Endodermal cell (in vitro differentiated cells): Measurements from ENCODE around the gene MS4A10. TPM values are rescaled to one million over a fixed set of nuclear protein-coding genes. Genes with fewer than 3 reads are reported as not detected.

Source experiments
- DNase-seq: peaks from one replicate; pipeline ENCODE4 v3.0.0-alpha.2; 2017
- H3K27ac ChIP-seq: 2 replicates; pipeline ENCODE4 v1.5.1; 2013; ENCODE audit warnings: mild to moderate bottlenecking, low read depth, low read length, moderate library complexity
- H3K27me3 ChIP-seq: 2 replicates; pipeline ENCODE4 v1.6.1; 2013; ENCODE audit warnings: mild to moderate bottlenecking, low read length, moderate library complexity; ENCODE audit not compliant: insufficient read depth, control insufficient read depth, poor library complexity, severe bottlenecking
- H3K36me3 ChIP-seq: 2 replicates; pipeline ENCODE4 v1.7.0; 2013; ENCODE audit warnings: mild to moderate bottlenecking, low read length, moderate library complexity; ENCODE audit not compliant: control insufficient read depth, insufficient read depth
- H3K4me1 ChIP-seq: one replicate; pipeline ENCODE4 v1.7.0; 2013; ENCODE audit warnings: low read length; ENCODE audit not compliant: control insufficient read depth, insufficient read depth
- H3K4me3 ChIP-seq: 2 replicates; pipeline ENCODE4 v1.5.1; 2013; ENCODE audit warnings: mild to moderate bottlenecking, low read length, moderate library complexity
- H3K9ac ChIP-seq: 2 replicates; pipeline ENCODE4 v1.6.1; 2013; ENCODE audit warnings: mild to moderate bottlenecking, low read length, moderate library complexity; ENCODE audit not compliant: poor library complexity, severe bottlenecking; ENCODE audit errors: extremely low read depth
- H3K9me3 ChIP-seq: 2 replicates; pipeline ENCODE4 v1.6.1; 2013; ENCODE audit warnings: mild to moderate bottlenecking, low read length, moderate library complexity; ENCODE audit not compliant: control insufficient read depth
- H3K27ac Mint-ChIP-seq: 2 replicates; pipeline ENCODE4 v1.8.0; 2020; ENCODE audit warnings: mixed read lengths
- H3K27me3 Mint-ChIP-seq: 2 replicates; pipeline ENCODE4 v1.8.0; 2021; ENCODE audit warnings: mild to moderate bottlenecking, mixed read lengths; ENCODE audit not compliant: insufficient read depth
- H3K36me3 Mint-ChIP-seq: 2 replicates; pipeline ENCODE4 v1.8.0; 2020; ENCODE audit warnings: low read depth, mixed read lengths
- H3K4me1 Mint-ChIP-seq: 2 replicates; pipeline ENCODE4 v1.8.0; 2020; ENCODE audit warnings: mixed read lengths
- H3K4me3 Mint-ChIP-seq: 2 replicates; pipeline ENCODE4 v1.8.0; 2020; ENCODE audit warnings: mild to moderate bottlenecking, moderate library complexity, mixed read lengths
- H3K9me3 Mint-ChIP-seq: 2 replicates; pipeline ENCODE4 v1.8.0; 2020; ENCODE audit warnings: mild to moderate bottlenecking, mixed read lengths
- WGBS, 2 experiments: methylation state at CpG; one replicate each; pipeline versions ENCODE4 v1.1.5 to v1.1.7; 2013; ENCODE audit warnings: missing lambda C conversion rate in 2 of 2, mixed read lengths in 1 of 2; ENCODE audit not compliant: insufficient coverage in 1 of 2, insufficient read length in 1 of 2; 5-methylcytosine and 5-hydroxymethylcytosine counted together
- total RNA-seq, 2 donors: library from RNA; stranded (reverse); fragmentation: NEBNext Ultra II Directional in 1 of 2; extraction: Animal tissue kit (Norgen Biotek cat#: 25700) in 1 of 2; gene quantifications; 2 replicates in 1 of 2; 3 replicates in 1 of 2; pipeline ENCODE4 v1.2.1, GENCODE V29; 2021
- TF ChIP-seq, protein P1 (sequence below): fragments of 200-600 bp; sonication (generic); conservative IDR thresholded peaks from 2 replicates; pipeline ENCODE4 v1.5.0; 2021; ENCODE audit warnings: antibody characterized with exemption, mild to moderate bottlenecking

MS4A10 gene
- total RNA-seq, 2 donors from 2014 or later: not detected

DNA sequence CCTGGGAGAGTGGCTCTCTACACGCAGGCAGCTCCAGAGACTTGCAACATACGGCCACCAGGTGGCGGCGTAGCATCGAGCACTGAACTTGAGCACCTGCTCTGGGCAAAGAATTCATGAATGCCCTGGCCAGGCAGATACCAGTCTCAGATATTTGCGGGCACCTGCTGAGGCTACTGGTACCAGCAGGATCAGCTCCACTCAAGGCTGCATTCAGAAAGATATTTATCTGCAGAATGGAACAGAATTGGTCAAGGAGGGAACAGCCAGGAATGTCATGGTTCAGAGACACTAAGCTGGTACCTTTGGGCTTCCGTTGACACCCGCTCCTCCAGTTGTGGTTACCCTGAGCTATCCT, 46.0 kb downstream of the MS4A10 start:
- Histone ChIP-seq H3K27ac (no peak overlapping the region), H3K4me3 (no peak overlapping the region), H3K9me3 (no peaks in the 10 kb centered on the region), H3K4me1 (no peaks in the 10 kb centered on the region), H3K27me3 (peaks cover 34% of the 10 kb centered on the region), H3K9ac (no peak overlapping the region), H3K36me3 (no peaks in the 10 kb centered on the region)
- Mint-ChIP-seq H3K4me3 (no peak overlapping the region), H3K36me3 (no peaks in the 10 kb centered on the region), H3K9me3 (no peaks in the 10 kb centered on the region), H3K4me1 (no peaks in the 10 kb centered on the region), H3K27ac (no peak overlapping the region), H3K27me3 (peaks cover 36% of the 10 kb centered on the region)
- DNase-seq: peak; percentile 91
- WGBS, 2 experiments: 22 to 24% methylated on average over 8 of the region's 8 CpGs
- TF ChIP-seq, protein P1, sequence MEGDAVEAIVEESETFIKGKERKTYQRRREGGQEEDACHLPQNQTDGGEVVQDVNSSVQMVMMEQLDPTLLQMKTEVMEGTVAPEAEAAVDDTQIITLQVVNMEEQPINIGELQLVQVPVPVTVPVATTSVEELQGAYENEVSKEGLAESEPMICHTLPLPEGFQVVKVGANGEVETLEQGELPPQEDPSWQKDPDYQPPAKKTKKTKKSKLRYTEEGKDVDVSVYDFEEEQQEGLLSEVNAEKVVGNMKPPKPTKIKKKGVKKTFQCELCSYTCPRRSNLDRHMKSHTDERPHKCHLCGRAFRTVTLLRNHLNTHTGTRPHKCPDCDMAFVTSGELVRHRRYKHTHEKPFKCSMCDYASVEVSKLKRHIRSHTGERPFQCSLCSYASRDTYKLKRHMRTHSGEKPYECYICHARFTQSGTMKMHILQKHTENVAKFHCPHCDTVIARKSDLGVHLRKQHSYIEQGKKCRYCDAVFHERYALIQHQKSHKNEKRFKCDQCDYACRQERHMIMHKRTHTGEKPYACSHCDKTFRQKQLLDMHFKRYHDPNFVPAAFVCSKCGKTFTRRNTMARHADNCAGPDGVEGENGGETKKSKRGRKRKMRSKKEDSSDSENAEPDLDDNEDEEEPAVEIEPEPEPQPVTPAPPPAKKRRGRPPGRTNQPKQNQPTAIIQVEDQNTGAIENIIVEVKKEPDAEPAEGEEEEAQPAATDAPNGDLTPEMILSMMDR: peak; percentile 97

DNA sequence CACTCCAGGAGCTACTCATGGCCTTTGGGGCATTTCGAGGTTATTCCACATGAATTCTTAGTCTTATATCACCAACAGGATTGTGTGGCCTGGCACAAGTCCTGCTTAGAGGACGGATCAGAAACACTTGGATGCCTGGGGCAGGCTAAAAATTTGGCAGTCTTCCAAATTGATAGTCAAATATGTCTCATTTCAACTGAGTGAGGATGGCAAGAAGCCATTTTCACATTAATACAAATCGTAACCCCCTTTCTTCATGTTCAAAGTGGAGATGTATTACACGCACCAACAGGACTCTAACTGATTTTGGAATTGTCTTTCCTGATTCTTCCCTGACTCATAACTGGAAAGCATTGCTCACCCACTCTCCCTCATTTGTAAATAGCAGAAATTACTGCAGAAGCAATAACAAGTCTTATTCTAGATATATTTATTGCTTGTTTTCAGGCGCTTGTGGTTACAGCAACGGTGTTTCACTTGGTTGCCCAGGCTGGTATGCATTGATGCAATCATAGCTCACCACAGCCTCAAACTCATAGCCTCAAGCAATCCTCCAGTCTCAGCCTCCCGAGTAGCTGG, 46.5 kb downstream of the MS4A10 start:
- Histone ChIP-seq H3K27ac (no peak overlapping the region), H3K9me3 (no peaks in the 10 kb centered on the region), H3K9ac (no peak overlapping the region), H3K27me3 (peaks cover 34% of the 10 kb centered on the region), H3K4me1 (no peaks in the 10 kb centered on the region), H3K36me3 (no peaks in the 10 kb centered on the region), H3K4me3 (no peak overlapping the region)
- Mint-ChIP-seq H3K36me3 (no peaks in the 10 kb centered on the region), H3K27me3 (peaks cover 36% of the 10 kb centered on the region), H3K9me3 (no peaks in the 10 kb centered on the region), H3K27ac (no peak overlapping the region), H3K4me3 (no peak overlapping the region), H3K4me1 (no peaks in the 10 kb centered on the region)
- no peak for DNase-seq
- 20 to 69% methylated on average over 2 to 7 of the region's 7 CpGs for WGBS, 2 experiments
- TF ChIP-seq, protein P1: no peak

DNA sequence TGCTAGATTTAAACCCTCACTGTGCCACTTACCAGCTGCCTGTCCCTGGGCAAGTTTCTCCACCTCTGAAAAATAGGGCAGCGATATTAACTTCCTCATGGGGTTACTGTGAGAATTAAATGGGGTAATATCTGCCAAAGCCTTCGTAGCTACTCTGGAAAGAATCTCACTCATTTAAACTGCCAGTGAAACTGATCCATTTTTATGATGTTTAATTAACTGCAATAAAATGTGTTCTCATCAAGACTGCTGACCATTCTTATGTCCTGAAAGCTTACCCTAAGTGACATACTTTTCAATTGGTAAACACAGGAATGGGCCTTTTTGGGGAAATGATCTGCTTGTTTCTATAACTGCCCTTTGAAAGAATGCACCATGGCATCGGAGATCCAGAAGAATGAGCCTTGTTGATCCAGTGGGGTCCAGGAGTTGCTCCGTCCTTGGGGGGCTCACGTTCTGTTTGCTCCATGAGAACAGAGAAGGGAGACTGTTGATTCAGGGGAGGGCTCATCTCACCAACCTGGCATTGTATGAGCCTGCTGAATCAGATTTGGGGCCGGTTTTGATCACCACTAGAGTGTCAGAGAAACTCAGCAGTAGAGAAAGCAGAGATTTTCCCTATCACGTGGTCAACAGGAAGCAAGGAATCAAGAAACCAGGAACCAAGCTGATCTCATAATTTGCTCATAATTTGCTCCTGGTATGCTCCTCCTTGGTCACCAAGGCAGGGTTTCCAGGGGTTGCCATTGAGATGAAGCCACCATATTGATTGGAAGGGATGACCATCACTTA, 49.8 kb downstream of the MS4A10 start:
- H3K4me1 ChIP-seq: peaks cover 6% of the 10 kb centered on the region
- 65 to 79% methylated on average over 5 to 7 of the region's 7 CpGs for WGBS, 2 experiments
- no peak overlapping the region for H3K27ac ChIP-seq
- Mint-ChIP-seq H3K4me1 (peaks cover 12% of the 10 kb centered on the region), H3K27ac (no peak overlapping the region), H3K36me3 (no peaks in the 10 kb centered on the region), H3K27me3 (peaks cover 40% of the 10 kb centered on the region), H3K9me3 (no peaks in the 10 kb centered on the region), H3K4me3 (no peak overlapping the region)
- H3K9me3 ChIP-seq: no peaks in the 10 kb centered on the region
- no peak overlapping the region for H3K4me3 ChIP-seq
- H3K9ac ChIP-seq: no peak overlapping the region
- no peak for DNase-seq
- no peaks in the 10 kb centered on the region for H3K36me3 ChIP-seq
- peaks cover 34% of the 10 kb centered on the region for H3K27me3 ChIP-seq
- TF ChIP-seq, protein P1: no peak
